Left ventricle myocardium superior (tissue), 1 donor: Measurements from ENCODE around the gene KLC4. TPM values are rescaled to one million over a fixed set of nuclear protein-coding genes. Genes with fewer than 3 reads are reported as not detected.
"Not testable (repeated sequence)": the region's sequence is repeated elsewhere in the genome, so short reads cannot be mapped to it uniquely, and the experiment has no call there.

ENCODE experiments used
- ATAC-seq: fragments of 200-7000 bp; cut with Tn5 transposase; one replicate; pipeline ENCODE4 v1.9.1; 2020; ENCODE audit warnings: mild to moderate bottlenecking, moderate library complexity
- DNase-seq: peaks from one replicate; pipeline ENCODE4 v3.0.0-alpha.2; 2020
- intact Hi-C: fragments of 100-400 bp; cut with micrococcal nuclease; formaldehyde crosslinking; loops from one replicate; pipeline ENCODE4 v1.11.0; 2022
- total RNA-seq: library from RNA; stranded (reverse); fragmentation: NEBNext Ultra II Directional; extraction: Animal tissue kit (Norgen Biotek cat#: 25700); gene quantifications from one replicate; pipeline ENCODE4 v1.2.1, GENCODE V29; 2021
- donor health status: DM: no; HTN: yes; CAD: no; lungs with severe emphysema.

Gene KLC4
- total RNA-seq, 1 donor from 2014 or later, result 35.9 TPM

DNA sequence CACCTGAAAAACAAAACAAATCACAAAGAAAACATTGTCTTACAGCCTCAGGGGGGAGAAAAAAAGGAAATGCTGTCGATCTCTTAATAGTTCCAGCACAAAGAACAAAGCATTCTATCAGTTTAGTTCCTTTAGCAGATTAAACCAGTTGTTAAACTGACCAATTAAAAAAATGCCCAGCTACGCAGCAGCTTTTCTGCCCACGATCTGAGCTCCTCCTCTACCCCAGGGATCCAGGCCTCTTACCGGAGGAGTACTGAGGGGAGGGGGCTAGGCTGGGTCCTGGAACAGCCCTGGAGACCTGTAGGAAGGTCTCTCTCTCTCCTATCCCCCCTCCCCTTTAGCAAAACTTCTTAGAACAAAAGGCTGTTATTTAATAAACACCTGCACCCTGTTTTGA lies 30.0 kb downstream of the KLC4 start:
- ATAC-seq (no peak), DNase-seq (no peak)
- intact Hi-C loops, result no loop called here

DNA sequence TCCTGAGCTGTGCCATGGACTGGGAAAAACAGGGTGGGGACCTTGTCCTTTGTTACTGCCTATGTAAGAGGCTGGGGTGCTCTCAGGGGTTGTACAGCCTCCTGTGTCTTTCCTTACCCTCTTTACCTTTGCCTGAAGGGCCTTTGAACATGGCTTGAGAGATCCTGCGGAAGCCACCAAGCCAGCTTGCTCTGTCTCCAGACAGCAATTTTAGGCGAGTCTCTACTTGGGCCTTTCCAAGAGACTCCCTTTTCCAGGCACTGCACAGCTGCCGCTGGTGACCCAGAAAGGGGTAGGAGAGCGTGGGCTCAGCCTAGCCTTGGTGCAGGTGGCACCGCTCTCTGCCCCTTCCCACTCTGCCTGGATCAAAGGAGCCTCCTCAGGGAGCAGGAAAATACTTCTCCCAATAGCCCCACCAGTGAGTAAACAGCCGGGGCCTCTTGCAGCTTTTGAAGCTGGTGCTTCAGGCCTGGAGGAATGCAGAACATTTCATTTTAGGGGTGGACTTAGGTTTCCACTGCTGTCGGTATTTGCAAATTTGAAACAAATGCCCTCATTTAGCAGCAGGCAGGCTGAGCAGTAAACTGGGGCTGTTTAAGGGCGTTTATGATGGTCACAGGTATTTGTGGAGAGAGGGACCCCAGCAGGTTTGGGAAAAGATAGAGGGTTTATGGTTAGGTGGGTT lies 30.6 kb downstream of the KLC4 start:
- intact Hi-C loops, result no loop called here
- DNase-seq, result no peak
- no peak for ATAC-seq

DNA sequence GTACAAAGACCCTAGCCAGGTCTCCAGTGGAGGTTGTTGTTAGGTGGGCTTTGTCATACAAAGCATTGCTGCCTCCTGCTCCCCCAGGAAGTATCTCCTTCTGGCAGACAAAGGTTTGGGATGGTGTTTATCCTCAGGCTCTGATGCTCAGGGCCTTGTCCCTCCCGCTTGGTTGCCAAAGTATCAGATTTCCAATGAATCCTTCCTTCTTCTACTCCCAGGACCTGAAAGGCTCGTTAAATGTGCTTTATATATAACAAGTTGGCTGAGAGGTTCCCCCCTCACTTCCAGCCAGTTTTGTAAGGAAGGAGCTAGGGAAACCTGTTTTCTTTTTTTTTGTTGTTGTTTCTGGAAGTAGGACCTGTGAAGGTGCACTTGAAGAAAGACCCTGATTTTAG lies 31.1 kb downstream of the KLC4 start:
- ATAC-seq (no peak), DNase-seq (no peak)
- intact Hi-C loops, result no loop called here

DNA sequence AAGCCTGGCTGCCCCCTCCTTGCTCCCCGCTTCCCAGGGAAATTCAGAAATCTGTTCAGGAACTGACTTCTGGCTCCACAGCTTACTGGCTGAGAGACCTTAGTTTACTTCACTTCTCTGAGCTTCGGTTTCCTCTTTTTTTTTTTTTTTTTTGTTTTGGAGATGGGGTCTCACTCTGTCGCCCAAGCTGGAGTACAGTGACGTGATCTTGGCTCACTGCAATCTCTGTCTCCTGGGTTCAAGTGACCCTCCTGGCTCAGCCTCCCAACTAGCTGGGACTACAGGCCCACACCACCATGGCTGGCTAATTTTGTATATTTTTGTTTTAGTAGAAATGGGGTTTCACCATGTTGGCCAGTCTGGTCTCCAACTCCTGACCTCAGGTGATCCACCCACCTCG lies 31.6 kb downstream of the KLC4 start:
- intact Hi-C loops, result no loop called here
- DNase-seq, result no peak
- no peak for ATAC-seq

DNA sequence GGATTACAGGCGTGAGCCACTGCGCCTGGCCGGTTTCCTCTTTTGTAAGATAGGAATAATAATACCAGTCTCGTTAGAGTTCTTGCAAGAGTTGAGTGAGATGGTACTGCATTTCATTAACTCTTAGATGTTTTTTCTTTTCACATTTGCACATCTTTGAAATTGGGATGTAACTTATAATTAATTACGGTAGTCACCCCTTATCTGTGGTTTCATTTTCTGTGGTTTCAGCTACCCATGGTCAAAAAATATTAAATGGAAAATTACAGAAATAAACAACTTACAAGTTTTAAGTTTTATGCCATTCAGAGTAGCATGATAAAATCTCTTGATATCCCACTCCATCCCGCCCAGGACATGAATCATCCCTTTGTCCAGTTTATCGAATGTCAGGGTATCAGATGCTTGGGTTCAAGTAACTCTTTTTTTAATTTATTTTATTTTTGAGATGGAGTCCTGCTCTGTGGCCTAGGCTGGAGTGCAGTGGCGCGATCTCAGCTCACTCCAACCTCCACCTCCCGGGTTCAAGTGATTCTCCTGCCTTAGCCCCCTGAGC lies 32.1 kb downstream of the KLC4 start:
- intact Hi-C loops, result no loop called here
- ATAC-seq (no peak), DNase-seq (no peak)

DNA sequence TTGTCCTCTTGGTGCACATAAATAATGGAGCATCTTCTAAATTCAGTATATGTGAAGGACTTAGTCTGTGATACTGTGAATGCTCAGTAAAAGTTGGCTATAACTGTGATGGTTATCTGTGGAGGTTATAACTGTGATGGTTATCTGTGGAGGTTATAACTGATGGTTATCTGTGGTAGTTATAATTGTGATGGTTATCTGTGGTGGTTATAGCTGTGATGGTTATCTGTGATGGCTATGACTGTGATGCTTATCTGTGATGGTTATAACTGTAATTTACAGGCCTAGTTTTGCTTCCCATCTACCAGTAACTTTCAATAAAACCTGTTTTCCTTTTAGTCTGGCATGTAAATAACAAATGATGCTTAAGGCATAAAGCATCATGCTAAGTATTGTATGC lies 33.2 kb downstream of the KLC4 start:
- intact Hi-C loops, result no loop called here
- ATAC-seq, result no peak
- DNase-seq, result no peak

DNA sequence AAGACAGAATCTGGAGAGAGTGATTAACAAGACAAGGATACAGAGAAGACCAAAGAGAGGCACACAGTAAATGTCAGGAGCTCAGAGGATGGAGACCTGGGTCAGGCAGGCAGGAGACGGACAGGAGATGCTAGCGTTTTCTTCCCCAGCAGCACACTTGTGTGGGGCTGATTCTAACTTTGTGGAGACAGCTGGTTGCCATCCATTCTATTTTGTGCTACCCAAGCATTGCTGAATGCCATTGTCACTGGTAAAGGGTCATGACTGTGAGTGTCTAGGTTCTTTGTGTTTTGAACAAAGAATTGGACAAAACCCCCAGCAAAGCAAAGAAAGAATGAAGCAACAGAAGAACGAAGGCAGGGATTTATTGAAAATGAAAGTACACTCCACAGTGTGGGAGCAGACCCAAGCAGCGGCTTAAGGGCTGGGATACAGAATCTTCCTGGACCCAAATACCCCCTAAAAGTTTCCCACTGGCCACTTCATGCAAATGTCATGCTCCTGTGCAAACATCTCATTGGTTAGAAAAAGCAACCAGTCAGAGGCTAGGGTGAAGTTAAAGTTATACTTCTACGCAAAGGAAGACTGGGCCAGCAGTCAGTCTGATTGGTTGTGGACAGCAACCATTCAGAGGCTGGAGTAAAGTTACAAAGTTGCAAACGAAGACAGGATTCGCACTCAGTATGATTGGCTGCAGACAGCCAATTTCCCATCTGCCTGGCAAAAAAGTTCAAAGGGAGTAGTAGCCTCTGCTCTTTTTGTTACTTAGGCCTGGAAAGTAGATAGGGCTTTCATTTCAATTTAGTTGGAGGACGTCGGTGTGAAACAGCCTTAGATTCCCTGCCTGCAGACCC lies 34.2 kb downstream of the KLC4 start:
- intact Hi-C loops, result no loop called here
- ATAC-seq (peak; percentile 81), DNase-seq (no peak)

DNA sequence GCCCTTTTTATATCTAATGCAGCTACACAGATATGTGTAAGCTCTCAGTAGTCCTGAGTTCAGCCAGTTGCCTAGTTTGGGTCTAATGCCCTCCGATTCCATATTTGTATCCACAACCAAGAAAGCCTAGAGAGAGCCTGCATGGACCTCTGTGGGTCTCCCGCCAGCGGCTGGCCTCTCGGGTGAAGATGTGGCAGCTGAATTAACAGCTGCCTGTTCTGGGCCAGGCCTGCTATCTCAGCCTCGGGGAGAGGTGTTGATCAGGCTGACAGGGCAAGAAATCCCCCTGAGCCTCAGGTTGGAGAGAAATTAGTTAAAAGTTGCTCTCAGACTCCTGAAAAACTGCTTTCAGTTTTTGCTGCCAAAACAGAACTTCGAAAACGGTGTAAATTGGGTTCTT lies 36.5 kb downstream of the KLC4 start:
- intact Hi-C loops, result no loop called here
- ATAC-seq (no peak), DNase-seq (no peak)

DNA sequence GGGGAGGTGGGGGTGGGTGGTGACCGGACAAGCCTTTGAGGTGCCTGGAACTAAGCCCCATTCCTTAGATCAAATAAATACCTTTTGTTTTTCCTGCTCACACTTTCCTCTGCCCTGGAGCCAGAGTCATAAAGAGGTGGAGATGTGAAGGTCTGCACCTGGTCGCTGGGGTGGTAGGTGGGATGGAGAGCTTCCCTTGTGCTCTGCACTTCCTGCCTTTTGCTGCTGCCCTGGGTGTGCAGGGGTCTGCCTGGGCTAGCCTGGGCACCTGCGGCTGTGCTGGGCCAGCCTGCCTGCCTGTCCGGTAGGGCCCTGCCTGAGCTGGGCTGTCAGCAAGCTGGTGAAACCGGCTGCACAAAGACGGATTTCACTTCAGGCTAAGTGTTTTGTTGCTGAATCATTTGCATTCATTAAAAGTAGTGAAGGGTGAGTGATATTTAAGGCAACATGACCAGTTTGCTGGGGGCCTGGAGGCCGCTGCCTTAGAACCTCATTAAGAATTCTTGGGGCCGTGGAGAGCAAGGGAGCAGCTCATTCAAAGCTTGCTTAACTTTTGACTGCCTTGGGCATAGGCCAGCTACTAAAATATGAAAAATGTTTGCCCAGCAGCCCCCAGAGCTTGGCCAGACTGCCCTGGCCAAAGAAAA lies 37.1 kb downstream of the KLC4 start:
- peak; percentile 24 for ATAC-seq
- DNase-seq, result no peak
- intact Hi-C loops, result no loop called here

DNA sequence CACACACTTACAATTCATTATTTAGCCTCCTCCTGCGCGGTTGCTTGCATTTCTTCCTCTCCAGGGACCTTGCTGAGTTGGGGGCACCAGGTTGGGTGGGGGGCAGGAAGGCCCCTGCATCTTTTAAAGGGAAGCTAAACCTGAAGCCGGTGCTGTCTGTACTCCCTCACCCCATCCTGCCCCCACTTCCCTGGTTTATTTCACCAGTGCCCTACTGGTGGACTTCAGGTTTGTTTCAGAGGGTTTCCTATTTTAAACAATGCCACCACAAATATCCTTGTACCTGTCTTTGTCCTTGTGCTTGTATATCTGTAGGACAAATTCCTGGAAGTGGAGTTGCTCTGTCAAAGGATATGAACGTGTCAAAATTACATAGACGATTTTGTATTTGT lies 37.7 kb downstream of the KLC4 start:
- DNase-seq (no peak), ATAC-seq (no peak)
- intact Hi-C loops, result no loop called here

DNA sequence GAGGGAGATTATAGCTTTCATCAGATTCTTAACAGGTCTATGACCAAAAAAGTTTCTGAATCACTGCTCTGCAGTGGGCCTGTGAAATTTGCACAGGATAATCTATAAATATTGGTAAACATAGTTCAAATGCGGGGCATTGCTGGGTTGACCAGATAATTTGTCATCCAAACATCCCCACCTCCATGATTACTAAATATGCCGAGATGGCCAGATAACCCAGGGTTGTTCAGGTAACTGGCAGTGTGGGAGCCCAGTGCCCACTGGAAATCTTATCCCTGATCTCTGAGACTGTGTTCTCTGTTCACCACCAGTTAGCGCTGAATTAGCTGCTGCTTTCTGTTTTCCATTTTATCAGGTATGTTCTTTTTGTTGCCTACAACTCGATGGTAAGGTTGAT lies 38.1 kb downstream of the KLC4 start:
- intact Hi-C loops, result no loop called here
- ATAC-seq (no peak), DNase-seq (no peak)

DNA sequence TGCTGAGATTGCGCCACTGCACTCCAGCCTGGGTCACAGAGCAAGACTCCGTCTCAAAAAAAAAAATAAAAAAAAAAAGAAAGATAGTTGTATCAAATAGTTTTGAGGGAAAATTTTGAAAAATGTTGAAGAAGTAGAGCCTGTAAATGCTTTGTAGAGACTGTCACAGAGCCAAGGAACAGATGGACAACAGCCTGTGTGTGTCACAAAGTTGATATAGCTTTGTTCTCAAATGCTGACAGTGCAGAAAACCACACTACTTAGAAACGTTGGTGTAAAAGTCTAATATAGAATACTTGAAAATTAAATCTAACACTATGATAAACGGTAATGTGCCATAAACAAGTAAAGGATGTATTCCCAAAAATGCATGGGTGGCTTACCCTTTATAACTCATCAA lies 42.1 kb downstream of the KLC4 start:
- intact Hi-C loops, result no loop called here
- no peak for ATAC-seq
- no peak for DNase-seq

DNA sequence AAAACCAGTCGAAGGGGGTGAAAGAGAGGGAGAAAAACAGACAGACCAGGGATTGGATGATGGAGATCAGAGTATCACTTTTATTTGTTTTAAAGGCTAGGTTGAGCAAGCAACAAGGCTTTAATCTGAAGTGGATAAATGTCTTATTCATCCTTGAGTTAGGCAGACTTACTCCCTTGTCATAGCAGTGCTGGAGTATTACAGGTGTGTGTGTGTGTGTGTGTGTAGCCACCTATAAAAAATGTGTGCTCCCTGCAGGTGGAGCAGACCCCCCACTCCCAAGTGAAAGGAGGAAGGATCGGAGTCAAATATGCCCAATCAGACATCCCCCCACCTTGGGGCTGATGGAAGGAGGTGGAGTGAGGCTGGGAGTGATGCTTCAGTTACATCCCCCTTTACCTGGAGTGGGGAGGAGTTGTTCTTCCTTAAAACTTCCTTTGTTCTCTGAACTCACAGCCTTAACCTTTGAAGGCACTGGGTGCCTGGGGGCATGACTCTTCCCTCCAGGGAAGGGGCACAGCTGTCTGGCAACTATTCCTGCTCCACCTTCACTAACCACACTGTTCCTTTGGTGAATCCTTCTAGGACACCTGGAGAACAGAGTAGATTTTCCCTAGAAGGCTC lies 43.9 kb downstream of the KLC4 start:
- ATAC-seq, result no peak
- no peak for DNase-seq
- intact Hi-C loops, result no loop called here

DNA sequence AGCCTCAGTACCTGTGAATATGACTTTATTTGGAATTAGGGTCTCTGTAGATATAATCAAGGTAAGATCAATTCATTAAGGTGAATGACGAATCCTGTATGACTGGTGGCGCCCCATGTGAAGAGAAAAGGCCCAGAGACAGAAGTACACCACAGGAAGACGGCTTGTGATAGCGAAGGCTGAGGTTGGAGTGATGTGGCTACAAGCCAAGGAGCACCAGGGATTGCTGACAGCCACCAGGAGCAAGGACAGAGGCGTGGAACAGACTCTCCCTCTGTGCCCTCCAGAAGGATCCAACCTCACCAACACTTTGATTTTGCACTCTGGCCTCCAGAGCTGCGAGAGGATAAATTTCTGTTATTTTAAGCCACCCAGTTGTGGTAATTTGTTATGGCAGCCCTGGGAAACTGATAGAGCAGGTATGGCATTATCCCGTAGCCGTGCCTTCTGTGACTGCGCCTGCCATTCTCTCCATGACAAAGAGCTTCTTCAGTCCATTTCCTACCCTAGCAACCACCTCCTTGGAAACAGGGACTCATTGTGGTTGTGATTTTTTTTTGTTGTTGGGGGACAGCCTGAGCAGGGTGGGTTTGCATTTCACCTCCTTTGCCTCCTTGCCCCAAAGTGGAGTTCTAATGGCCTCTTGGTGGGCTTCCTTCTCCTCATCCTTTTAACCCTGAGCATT lies 46.2 kb downstream of the KLC4 start:
- intact Hi-C loops, result no loop called here
- ATAC-seq, result no peak
- DNase-seq, result no peak

DNA sequence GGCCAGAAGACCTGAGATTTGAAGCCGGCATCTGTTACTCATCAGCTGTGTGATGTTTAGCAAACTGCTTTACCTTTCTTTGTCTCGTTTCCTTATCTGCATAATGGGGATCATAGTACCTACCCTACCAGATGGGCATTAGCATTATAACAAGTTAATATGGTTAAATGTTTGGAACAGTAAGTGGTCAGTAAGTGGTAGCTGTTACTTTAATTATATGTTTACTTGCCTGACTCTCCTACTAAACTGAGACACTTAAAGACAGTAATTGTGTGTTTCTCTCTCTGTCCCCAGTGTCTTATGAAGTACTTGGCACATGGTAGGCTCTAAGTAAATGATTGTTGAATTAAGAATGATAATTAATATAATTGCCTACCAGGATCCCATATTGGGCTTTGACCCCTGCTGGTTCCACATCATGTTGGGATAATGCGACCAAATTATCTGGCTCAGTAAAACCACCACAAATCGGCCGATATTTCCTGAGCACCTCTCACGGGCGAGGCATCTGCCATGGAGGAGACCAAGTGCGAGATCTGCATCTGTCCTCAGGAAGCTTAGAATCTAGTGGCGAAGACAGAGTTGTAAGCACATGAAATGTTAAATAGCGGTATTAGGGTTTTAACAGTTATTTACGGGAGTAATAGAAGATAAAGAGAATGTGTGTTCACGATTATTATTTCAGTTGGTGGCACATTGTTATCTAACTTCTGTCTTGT lies 48.1 kb downstream of the KLC4 start:
- intact Hi-C loops, result no loop called here
- DNase-seq (no peak), ATAC-seq (no peak)

DNA sequence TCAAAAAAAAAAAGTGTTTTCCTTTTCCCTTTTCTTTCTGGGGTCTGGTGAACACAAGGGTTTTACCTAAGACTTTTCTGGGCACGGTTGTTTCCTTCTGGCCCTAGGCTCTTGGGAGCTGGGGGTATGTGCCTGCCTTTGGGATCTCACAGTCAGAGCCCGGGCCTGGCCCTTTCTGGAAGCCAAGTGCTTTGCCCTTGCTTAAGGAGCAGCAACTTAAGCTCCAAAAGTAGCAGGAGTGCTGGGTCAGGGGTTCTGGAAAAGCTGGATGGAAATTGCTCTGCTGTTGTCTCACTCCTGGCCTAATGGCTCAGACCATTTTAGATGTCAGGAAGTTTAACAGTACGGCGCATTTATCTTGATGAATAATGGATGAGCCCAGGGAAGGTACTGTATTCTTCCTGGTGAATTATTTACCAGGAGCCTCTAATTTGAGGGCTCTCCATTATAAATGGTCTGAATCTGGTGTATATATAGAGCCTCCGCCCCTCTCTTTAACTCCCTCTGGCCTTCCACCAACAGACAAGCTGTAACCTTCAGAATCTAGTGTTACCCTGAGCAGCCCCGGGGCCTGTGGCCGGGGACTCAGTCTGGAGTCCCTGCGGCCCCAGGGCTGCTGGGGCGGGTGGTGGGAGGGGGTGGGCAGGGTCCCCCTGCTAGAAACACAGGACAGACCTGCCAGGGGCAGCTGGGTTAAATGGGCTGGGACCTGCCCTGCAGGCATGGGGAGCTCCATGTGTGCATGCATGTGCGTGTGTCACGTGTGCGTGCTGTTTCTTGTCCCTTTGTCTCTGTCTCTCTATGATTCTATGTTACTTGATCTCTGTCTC lies 54.2 kb downstream of the KLC4 start:
- DNase-seq (no peak), ATAC-seq (peak; percentile 23)
- intact Hi-C loops, result no loop called here

DNA sequence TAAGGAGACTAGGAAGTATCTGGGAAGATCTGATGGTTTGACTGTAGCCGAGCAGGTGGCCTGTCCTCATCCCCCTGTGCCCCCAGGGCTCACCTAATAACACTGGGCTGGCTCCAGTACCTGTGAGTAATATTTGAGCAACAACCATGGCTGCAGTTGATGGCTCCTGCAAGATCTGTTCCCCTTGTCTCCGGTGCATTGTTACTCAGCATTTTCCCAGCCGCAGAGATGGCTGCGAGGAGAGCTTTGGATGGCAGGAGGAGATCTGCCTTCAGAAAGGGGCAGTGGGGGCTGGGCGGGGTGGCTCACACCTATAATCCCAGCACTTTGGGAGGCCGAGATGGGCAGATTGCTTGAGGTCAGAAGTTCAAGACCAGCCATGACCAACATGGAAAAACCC lies 55.9 kb downstream of the KLC4 start:
- no peak for DNase-seq
- no peak for ATAC-seq
- intact Hi-C loops, result no loop called here

DNA sequence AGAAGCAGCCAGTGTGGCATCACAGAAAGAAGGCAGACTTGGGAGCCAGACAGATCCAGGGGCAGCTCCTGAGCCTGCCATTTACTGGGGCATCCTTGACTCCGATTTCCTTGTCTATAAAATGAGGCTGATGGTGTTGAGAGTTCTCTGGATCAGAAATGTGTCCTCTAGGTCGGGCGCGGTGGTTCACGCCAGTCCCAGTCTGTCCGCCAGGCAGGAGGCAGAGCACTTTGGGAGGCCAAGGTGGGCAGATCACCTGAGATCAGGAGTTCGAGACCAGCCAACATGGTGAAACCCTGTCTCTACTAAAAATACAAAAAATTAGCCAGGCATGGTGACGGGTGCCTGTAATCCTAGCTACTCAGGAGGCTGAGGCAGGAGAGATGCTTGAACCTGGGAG lies 58.0 kb downstream of the KLC4 start:
- intact Hi-C loops, DNase-seq, ATAC-seq: not testable (repeated sequence)
